NT2/D1 (cell line): Measurements from ENCODE around the gene CDC14B.

Source experiments
- DNase-seq: peaks from one replicate; pipeline ENCODE4 v3.0.0-alpha.2; 2011; ENCODE audit warnings: low read depth, low spot score
- H3K27me3 ChIP-seq: 2 replicates; pipeline ENCODE4 v1.6.0; 2011; ENCODE audit warnings: mild to moderate bottlenecking; ENCODE audit not compliant: insufficient read length, insufficient read depth
- H3K36me3 ChIP-seq: 2 replicates; pipeline ENCODE4 v1.6.1; 2011; ENCODE audit warnings: mild to moderate bottlenecking, low read length, mixed read lengths; ENCODE audit not compliant: insufficient read depth, insufficient read length
- H3K4me1 ChIP-seq: 2 replicates; pipeline ENCODE4 v1.5.1; 2011; ENCODE audit not compliant: insufficient read depth, insufficient read length
- H3K4me3 ChIP-seq: 2 replicates; pipeline ENCODE4 v1.5.1; 2011; ENCODE audit warnings: low read depth; ENCODE audit not compliant: insufficient read length
- H3K9ac ChIP-seq: 2 replicates; pipeline ENCODE4 v1.6.0; 2011; ENCODE audit warnings: low read depth; ENCODE audit not compliant: insufficient read length
- H3K9me3 ChIP-seq: 2 replicates; pipeline ENCODE4 v1.5.1; 2011; ENCODE audit warnings: mild to moderate bottlenecking, low read length; ENCODE audit not compliant: insufficient read depth
- SUZ12 ChIP-seq: IDR thresholded peaks from 2 replicates; pipeline ENCODE4 v1.6.1; 2011; ENCODE audit not compliant: insufficient read length, insufficient read depth; ENCODE audit errors: extremely low read depth
- YY1 ChIP-seq: IDR thresholded peaks from 2 replicates; pipeline ENCODE4 v1.6.1; 2011; ENCODE audit not compliant: insufficient read length, insufficient read depth
- ZNF274 ChIP-seq: IDR thresholded peaks from 2 replicates; pipeline ENCODE4 v1.6.1; 2011; ENCODE audit warnings: mild to moderate bottlenecking, low read depth, low read length

Gene CDC14B

DNA sequence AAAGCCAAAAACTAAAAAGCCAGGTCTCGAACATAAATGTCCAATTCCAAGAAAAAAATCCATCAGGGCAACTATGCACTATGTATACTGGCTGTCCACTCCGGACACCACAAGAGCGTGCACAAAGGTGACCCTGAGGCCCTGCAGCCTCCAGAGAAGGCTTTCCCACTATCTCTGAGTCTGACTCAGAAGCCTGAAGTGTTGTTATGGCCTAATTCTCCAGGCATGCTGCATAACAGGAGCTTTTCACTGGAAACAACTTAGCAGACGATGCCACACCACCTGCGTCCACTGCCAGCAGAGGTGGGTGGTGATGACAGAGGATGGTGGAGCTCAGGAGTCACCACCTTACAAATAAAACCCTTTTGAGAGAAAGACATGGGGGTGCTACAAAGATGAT is 106.0 kb downstream of the CDC14B start:
- H3K9ac ChIP-seq: no peak overlapping the region
- H3K27me3 ChIP-seq: no peaks in the 10 kb centered on the region
- no peak overlapping the region for H3K4me3 ChIP-seq
- no peak for DNase-seq
- H3K36me3 ChIP-seq: peaks cover 19% of the 10 kb centered on the region
- H3K4me1 ChIP-seq: no peaks in the 10 kb centered on the region
- no peaks in the 10 kb centered on the region for H3K9me3 ChIP-seq
- TF ChIP-seq YY1 (no peak), SUZ12 (no peak), ZNF274 (no peak)

DNA sequence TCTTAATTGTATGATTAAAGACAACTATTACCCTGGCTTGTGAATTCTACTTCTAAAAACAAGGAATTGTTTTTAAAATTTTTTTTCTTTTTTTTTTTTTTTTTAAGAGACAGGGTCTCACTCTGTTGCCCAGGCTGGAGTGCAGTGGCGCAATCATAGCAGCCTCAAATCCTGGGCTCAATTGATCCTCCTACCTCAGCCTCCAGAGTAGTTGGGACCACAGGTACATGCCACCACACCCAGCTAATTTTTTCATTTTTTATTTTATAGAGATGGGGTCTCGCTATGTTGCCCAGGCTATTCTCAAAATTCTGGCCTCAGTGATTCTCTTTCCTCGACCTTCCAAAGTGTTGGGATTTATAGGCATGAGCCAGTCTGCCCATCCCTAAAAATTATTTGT is 107.4 kb downstream of the CDC14B start:
- H3K4me3 ChIP-seq: no peak overlapping the region
- DNase-seq: no peak
- TF ChIP-seq ZNF274: no peak
- TF ChIP-seq YY1: no peak
- no peak for TF ChIP-seq SUZ12
- H3K27me3 ChIP-seq: no peaks in the 10 kb centered on the region
- no peaks in the 10 kb centered on the region for H3K4me1 ChIP-seq
- H3K9me3 ChIP-seq: no peaks in the 10 kb centered on the region
- H3K36me3 ChIP-seq: peaks cover 19% of the 10 kb centered on the region
- H3K9ac ChIP-seq: no peak overlapping the region

DNA sequence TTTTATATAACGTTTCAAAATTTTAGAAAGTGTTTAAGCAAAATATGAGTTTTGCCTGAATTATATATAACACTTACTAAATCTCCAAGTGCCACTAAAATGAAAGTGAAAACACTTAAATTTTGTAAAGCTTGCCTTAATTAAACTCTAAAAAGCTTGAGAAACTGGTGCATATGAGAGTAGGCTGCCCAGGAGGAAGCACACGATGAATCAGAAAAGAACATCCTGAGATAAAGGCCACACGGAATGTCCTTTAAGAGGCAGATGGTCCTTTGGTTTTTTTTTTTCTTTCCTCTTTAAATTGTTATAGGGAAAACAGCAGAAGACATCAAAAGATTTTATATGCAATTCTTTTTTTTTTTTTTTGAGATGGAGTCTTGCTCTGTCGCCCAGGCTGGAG is 109.4 kb downstream of the CDC14B start:
- no peak for TF ChIP-seq SUZ12
- no peak for TF ChIP-seq ZNF274
- no peak for TF ChIP-seq YY1
- Histone ChIP-seq H3K36me3 (peaks cover 19% of the 10 kb centered on the region), H3K9ac (no peak overlapping the region), H3K9me3 (no peaks in the 10 kb centered on the region), H3K4me3 (no peak overlapping the region), H3K27me3 (no peaks in the 10 kb centered on the region), H3K4me1 (no peaks in the 10 kb centered on the region)
- no peak for DNase-seq

DNA sequence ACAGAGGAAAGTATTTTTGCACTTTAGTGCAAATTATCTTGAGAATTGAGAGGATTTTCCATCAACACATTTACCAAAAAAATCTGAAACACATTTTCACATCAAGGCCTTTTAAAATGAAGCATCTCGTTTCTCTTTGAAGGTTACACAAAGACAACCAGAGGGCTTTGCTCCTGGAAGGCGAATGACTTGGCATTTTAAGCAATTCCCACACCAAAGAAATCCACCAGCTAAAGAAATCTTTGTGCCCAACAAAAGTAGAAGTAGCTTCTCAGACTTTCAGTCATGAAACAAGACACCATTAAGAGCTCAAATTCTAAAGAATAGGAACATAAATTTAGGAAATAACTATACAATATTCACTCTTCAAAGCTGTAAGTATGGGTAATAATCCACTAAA is 109.8 kb downstream of the CDC14B start:
- no peaks in the 10 kb centered on the region for H3K27me3 ChIP-seq
- TF ChIP-seq YY1 (no peak), ZNF274 (no peak), SUZ12 (no peak)
- no peaks in the 10 kb centered on the region for H3K4me1 ChIP-seq
- no peak for DNase-seq
- peaks cover 19% of the 10 kb centered on the region for H3K36me3 ChIP-seq
- H3K9me3 ChIP-seq: no peaks in the 10 kb centered on the region
- H3K4me3 ChIP-seq: no peak overlapping the region
- H3K9ac ChIP-seq: no peak overlapping the region

DNA sequence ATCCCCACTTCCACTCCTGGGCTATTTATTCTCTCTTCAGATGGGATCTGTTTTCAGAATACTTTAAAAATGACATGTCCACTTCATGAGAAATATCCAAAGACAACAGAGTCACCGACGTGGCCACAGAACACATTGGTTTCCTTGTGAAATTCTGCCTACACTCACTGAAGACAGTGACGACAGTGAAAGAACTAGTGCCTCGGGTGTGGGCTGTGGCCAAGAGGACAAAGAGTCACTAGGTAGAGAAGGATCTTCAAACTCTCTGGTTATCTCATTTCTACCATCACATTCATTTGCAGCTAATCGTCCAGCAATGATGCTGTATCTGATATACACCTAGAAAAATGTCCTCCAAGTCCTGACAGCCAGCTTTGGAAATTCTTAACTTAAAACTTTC is 110.6 kb downstream of the CDC14B start:
- H3K4me1 ChIP-seq: no peaks in the 10 kb centered on the region
- no peak for DNase-seq
- no peak overlapping the region for H3K9ac ChIP-seq
- no peak overlapping the region for H3K4me3 ChIP-seq
- no peak for TF ChIP-seq YY1
- no peak for TF ChIP-seq SUZ12
- H3K36me3 ChIP-seq: peaks cover 22% of the 10 kb centered on the region
- H3K27me3 ChIP-seq: no peaks in the 10 kb centered on the region
- H3K9me3 ChIP-seq: no peaks in the 10 kb centered on the region

DNA sequence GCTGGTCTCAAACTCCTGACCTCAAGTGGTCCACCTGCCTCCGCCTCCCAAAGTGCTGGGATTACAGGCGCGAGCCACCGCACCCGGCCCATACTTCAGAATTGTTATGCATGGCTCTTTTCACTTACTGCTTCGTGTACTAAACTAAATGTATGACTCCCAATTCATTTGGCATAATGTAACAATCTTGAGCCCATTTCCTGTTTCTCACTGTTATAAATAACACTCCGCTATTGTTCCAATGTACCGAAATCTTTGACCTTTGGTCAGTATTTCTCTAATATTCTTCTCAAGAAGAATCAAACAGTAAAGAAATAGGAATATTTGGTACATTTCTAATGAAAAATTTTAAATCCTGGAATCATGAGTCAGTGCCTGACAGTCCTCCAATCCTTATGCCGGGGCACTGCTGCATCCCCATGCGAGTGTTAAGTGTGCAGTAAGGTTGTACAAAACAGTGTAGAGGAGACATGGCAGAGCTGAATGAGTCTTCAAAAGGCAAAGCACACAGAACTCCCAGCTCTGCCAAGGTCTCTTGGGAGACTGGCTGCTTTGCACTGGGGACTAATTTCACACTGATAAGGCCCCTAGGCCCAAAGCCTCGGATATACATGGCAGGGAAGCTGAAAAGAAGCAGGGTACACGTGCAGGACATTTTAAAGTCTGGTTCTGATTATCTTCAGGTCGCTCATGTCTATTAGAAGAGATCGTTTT is 111.3 kb downstream of the CDC14B start:
- Histone ChIP-seq H3K36me3 (peaks cover 18% of the 10 kb centered on the region), H3K9ac (no peak overlapping the region), H3K27me3 (no peaks in the 10 kb centered on the region), H3K9me3 (no peaks in the 10 kb centered on the region), H3K4me3 (no peak overlapping the region), H3K4me1 (no peaks in the 10 kb centered on the region)
- TF ChIP-seq YY1 (no peak), SUZ12 (no peak), ZNF274 (no peak)
- DNase-seq: no peak

DNA sequence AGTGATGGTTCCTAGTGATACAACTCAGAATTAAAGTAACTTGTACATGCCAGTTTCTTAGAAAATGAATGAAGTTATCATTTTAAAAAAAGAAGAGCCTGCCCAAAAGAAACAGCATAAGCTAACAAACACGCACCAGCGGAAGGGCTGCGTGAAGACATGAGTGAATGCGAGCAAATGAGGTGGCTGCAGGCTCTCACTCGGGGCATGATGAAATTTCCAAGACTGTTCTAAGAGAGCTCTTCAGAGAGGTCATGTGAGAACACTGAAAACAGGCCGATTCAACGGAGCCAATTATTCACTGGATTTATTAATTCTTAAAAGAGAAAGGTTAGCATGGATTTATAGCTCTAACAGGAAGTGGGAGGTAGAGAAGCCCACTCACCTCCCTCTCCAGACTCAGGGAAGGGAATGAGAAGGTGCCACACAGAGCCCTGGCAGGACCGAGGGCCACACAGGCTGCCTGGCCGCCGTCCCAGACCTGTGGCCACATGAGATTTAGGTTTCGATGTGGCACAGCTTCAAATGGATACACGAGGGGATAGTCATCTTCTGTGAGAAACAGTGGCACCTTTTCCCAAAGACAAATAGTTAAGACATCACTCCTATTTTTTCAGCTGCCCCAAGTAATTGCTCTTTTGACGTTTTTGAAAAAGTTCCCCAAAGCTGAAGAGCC is 114.2 kb downstream of the CDC14B start:
- no peak for DNase-seq
- Histone ChIP-seq H3K27me3 (no peaks in the 10 kb centered on the region), H3K4me3 (no peak overlapping the region), H3K9me3 (no peaks in the 10 kb centered on the region), H3K9ac (no peak overlapping the region), H3K4me1 (no peaks in the 10 kb centered on the region), H3K36me3 (peaks cover 13% of the 10 kb centered on the region)
- TF ChIP-seq ZNF274: no peak
- TF ChIP-seq SUZ12: no peak
- no peak for TF ChIP-seq YY1
